HS-27A (cell line): ENCODE data around the gene ZCCHC7.
A peak's percentile ranks its signal among the peaks of the same experiment; 100 is the strongest.
"Not testable (repeated sequence)": the region's sequence is repeated elsewhere in the genome, so short reads cannot be mapped to it uniquely, and the experiment has no call there.

ENCODE experiments used
- DNase-seq: peaks from one replicate; pipeline ENCODE4 v3.0.0-alpha.2; 2012; ENCODE audit warnings: low read depth, missing footprints

The ZCCHC7 gene

DNA sequence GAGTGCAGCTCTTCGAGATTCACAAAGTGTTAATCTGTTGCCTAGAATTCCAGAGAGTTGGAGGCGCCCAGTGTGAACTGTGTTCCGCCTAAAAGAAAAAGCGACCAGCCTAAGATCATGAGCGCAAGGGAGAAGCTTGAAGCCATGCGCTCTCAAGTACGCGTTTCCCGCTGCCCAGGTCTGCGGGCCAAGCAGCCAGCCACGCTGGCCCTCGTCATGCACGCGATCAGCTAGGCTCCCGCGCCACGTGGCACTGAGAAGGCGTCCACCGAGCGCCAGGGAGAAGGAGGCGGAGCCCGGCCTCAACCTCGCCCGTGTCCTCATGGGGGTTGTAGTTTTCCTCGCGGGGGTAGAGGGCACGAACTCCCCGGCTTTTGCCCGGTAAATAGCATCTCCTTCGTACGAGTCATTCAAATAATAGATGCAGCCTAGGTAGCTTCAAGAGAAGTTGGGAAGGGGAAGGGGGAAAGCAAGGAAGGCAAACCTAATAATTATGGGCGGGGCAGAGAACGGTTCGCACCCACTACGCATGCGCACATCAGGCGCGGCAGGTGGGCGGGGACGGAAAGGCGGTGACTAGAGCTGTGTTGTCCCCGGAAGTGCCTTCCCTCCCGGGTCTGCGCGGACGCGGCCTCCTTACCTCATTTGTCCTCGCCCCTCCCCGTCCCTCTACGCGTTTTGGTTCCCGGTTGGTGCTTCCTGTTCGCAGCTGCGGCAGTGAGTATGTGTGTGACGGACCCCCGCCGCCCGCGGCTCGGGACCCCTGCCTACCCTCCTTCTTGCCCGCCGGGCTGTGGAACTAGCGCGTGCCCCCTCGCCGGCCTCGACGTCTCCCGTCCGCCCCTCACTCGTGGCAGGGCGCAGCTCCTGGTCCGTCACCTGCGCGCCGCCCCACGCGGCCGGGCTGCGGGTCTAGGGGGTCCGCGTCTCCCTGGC, at the start of gene ZCCHC7:
ZCCHC7 (plus strand) TSS at position 668 of the 936 bp plus-strand sequence.
- DNase-seq = peak; percentile 75

DNA sequence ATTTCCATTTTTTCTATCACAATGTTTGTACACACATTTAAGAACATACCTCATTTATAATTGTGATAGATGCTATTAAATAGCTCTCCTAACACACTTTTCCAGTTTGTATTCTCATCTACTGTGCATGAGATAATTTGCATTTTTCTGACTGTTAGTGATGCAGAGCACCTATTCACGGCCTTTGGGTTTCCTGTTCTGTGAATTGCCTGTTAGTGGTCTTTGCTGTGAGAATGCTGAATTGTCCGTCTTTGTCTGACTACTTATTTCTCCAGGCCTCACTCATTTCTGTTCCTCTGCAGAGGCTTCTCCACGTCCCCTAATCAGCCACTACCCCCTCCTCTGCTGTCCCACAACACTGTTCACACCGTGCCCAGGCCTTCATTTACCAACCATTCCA, 45.6 kb upstream of the ZCCHC7 start:
- not testable (repeated sequence) for DNase-seq

DNA sequence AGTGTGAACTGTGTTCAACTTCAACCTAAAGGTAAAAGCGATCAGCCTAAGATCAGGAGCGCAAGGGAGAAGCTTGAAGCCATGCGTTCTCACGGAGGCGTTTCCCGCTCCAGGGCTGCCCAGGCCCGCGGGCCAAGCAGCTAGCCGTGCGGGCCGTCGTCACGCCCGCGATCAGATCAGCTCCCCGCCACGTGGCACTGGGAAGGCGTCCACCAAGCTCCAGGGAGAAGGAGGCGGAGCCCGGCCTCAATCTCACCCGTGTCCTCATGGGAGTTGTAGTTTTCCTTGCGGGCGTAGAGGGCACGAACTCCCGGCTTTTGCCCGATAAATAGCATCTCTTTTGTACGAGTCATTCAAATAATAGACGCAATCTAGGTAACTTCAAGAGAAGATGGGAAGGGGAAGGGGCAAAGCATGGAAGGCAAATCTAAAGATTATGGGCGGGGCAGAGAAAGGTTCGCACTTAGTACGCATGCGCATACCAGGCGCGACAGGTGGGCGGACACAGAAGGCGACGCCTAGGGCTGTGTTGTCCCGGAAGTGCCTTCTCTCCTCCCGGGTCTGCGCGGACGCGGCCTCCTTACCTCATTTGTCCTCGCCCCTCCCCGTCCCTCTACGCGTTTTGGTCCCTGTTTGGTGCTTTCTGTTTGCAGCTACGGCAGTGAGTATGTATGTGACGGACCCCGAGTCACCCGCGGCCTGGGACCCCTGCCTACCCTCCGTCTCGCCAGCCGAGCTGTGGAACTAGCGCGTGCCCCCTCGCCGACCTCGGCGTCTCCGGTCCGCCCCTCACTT, 40.8 kb upstream of the ZCCHC7 start:
- peak; percentile 77 for DNase-seq

DNA sequence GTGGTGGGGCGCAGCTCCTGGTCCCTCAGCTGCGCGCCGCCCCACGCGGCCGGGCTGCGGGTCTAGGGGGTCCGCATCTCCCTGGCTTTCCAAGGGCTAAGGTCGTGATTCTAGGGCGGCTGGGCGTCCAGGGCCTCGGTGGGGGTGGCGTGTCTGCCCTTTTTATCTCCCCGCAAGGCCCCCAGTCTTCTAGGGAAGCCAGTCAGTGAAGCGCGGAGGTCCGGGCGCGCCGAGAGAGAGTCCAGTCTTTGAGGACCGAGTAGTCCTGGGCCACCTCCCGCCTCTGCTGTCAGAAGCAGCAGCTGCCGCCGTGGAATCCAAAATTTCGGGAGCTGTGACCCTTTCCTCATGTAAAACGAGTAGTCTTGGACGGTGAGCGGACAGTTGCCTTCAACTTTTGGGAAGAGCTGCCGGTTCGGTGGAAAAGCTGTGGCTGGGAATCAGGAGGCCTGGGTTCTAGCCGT, 40.2 kb upstream of the ZCCHC7 start:
- not testable (repeated sequence) for DNase-seq

DNA sequence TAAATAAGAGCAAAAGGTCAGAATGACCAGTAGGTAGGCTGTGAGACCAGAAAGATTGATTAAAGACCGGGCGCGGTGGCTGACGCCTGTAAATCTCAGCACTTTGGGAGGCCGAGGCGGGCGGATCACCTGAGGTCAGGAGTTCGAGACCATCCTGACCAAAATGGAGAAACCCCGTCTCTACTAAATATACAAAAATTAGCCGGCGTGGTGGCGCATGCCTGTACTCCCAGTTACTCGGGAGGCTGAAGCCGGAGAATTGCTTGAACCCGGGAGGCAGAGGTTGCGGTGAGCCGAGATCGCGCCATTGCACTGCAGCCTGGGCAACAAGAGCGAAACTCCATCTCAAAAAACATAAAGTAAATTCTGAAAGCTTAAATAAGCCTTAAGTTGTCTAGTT, 38.9 kb upstream of the ZCCHC7 start:
- not testable (repeated sequence) for DNase-seq

DNA sequence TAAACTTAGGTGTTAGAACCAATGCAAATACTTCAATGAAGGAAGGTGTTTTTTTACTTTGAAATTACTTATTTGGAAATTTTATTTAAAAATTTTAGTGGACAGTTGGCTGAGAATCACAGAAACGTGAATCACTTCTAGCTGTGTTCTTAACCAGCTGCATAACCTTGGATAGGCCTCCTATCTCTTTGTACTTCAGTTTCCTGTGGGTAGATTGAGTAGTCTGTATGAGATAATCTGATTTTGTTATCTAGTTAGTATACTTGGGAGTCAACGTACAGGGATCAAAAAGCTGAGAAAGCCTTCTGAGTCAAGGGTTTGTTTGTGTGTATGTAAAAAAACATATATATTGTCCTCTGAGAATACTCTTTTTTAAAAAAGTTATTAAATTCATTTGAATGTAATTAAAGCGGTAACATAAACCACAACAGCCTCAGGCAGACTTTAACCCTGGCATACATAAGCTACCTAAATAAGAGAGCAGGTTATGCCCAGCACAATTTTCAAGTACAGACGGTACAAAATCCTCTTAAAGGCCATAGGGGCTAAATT, 38.1 kb upstream of the ZCCHC7 start:
- no peak for DNase-seq

DNA sequence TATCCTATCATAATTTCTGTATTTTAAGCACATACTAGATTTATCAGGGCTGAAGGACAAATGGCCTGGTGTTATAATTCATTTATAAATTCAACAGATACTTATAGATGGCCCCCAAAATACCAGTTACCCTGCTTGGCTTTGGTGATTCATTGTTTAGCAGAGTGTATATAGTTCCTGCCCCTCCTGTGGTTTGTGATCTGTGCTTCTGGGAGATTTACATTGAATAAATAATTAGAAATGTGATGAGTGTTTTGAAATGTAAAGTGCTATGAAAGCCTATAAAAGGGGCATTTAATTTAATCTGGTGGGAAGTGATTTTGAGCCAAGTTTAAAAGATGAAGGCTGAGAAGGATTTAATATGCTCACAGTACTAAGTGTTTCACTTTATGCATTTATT, 36.7 kb upstream of the ZCCHC7 start:
- no peak for DNase-seq

DNA sequence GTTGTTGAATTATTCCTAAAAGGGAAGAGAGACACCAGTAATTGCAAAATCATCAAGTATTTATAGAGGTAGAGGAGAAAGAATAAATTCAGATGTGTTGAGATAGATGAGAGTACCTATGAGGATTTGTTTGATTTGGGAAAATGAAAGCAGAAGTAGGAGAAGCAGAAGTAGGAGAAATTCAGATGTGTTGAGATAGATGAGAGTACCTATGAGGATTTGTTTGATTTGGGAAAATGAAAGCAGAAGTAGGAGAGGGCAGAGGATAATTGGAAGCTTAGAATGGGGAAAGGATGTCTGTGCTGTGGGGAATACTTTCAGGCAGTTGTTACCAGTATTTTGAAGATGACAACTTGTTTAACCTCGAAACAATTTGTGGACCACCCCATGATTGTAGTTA, 35.1 kb upstream of the ZCCHC7 start:
- no peak for DNase-seq

DNA sequence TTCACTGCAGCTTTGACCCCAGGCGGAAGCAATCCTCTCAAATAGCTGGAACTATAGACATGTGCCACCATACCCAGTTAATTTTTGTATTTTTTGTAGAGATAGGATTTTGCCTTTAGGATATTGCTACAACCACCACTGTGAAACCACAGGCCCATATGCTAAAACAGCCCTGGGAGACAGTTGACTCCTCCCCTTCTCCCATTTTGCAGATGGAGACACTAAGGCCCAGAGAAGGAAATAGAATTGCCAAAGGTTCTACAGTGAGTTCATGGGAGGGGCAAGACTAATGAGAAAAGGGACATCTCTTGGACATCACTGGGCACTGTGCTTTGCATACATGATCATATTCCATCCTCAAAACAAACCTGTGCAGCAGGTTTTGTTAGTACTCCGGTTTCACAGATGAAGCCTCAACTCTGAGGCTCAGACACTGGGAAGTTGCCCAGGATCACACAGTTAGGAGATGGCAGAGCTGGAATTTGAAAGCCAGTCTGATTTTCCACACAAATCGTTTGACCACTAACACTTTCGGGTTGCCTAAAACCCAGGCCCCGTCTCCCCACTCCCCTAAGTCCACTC, 27.6 kb upstream of the ZCCHC7 start:
- not testable (repeated sequence) for DNase-seq

DNA sequence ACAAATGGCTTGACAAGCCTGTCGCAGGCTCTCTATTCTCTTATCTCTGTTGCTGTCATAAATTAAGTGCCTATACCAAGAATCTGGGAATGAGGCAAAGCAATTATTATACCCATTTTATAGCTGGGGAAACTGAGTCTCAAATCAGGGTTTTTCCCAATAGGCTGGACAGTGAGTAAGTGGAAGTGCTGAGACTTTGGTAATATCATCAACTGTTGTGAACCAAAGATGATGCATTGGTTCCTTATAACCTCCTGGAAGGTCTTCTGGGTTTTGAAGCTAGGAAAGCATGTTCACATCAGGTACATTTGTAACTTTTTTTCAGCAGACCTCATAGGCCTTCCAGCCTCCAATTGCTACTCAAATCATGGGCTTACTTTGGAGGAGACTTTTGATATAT, 25.6 kb upstream of the ZCCHC7 start:
- no peak for DNase-seq

DNA sequence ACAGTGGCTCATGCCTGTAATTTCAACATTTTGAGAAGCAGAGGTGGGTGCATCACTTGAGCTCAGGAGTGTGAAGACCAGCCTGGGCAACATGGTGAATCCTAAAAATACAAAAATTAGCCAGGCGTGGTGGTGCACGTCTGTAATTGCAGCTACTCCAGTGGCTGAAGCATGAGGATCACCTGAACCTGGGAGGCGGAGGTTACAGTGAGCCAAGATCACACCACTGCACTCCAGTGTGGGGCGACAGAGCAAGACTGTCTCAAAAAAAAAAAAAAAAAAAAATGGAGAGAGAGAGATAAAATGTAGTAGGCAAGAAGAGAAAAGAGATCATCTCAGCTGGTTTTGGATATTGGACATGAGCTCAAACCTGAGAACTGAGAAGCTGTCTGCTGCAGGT, 23.7 kb upstream of the ZCCHC7 start:
- DNase-seq = no peak

DNA sequence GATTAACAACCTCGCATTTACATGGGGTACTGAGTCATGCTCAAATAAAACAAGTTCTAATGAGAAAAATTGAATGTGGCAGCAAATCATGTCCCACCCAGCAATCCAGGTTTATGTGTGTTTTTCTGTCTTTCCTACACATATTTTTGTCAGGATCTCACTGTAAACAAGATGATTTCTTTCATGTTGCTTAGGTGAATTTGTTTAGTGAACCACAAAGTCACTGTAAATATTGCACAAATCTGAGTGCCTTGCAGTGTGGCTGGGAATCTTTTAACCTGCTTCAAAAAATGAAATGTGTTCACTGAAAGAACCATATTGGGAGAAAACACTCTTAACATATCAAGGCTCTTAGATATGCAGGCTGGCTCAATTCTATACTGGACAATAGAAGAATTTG, 23.1 kb upstream of the ZCCHC7 start:
- no peak for DNase-seq

DNA sequence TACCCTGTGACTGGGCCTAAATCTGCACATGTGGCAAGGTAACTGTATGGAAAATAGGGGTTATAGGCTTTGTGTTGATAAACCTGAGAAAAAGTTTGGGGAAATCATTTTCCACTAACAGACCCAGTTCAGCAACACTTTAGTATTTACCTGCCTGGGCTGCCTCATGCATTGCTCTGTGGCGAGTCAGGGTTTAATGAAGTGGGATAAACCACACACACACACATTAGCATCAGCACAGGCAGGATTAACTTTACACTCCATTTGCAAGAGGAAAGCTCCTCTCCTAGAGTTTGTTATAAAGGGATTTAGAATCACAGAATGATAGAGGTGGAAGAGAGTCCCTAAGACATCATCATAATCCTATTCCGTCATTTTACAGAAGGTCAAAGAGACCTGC, 20.0 kb upstream of the ZCCHC7 start:
- no peak for DNase-seq

DNA sequence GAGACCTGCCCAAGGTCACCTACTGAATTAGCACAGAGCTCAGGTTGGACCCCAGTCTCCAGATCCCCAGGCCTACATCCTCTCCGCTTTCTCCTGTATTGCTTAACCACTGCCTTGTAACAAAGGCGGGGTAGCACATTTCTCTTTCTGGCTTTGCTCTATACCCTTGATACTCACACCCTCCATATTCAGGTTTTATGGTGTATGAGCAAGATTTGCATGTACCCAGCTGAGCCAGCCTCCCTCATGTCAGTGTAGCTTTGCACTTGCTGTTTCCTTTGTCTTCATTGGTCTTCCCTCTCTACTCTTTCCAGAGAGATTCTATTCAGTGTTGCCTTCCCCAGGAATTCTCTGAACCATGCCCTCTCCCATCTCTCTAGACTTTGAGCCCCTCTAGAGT, 19.6 kb upstream of the ZCCHC7 start:
- no peak for DNase-seq

DNA sequence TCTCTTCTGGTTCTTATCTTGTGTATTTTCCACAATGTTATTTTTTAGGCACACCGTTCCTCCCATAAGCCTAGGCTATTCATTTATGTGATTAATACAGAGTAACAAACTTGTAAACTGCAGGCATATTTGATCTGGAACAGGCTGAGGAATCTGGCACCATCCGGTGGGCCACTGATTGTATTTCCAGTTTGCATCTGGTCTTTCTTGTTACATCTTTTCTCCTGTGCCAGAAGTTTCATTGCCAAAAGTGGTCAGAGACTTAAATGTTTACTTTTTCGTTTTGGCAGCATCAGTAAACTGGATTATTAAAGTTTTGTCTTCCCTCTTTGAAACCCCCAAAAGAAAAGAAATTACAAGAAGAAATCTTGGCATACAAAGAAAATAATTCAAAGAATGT, 17.9 kb upstream of the ZCCHC7 start:
- DNase-seq = no peak

DNA sequence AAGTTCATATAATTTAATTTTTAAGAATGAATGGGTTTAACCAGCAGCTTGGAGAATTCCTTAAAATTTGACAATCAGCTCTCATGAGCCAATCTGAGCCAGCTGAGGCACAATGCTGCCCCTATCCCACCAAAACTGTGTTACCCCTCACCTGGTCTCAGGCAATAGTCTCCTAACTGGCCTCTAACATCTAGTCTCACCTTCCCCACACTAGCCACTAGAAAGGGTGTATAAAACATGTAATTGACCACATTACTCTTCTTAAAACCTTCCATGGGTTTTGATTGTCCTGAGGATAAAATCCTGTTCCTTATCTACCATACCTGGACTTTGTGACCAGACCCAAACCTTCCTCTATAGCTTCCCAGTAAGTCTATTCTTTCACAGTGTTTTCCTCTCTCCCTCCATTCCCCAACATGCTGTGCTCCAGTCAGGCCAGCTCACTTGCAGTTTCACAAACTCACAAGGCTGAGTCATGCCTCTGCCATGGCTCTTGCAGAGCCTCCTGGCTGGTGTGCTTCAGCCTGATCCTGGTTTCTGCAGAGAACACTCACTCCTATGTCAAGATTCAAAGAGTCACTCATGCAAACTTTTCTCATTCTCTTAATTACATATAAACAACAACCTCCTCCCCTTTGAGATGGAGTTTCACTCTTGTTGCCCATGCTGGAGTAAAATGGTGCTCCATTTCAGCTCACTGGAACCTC, 16.0 kb upstream of the ZCCHC7 start:
- no peak for DNase-seq

DNA sequence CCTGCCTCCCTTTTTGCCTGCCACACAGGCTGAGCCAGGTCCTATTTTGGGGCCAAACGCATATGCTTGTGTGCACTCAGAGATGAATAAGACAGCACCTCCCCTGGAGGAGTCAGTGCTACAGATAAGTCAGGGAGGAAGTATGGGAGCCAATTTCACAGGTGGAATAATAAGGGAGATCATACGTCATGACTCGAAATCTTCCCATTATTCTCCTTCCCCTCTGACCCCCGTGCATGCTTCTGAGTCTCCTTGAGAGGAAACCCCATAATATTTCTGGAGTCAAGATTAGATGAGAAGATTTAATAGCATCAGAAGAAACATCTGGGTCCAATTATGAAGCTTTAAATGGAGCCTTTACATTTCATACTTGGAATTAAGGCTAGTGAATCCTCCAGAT, 15.1 kb upstream of the ZCCHC7 start:
- no peak for DNase-seq

DNA sequence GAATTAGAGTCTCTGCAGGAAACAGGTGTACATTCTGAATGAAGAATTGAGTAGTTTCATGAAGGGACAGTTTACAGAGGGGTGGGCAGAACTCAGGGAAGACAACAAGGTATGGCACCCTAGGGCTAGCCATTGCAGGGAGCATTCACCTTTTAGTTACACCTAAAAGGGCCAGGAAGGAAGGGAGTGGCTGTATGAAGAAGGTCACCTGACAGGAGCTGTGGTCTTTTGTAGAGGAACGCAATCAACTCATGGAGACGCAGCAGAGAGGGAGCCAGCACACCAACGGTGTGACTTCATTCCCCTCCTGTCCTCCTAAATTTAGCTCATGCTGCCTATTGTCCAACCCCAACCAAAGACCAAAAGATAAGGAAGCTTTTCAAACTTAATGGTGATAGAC, 12.7 kb upstream of the ZCCHC7 start:
- DNase-seq = no peak

DNA sequence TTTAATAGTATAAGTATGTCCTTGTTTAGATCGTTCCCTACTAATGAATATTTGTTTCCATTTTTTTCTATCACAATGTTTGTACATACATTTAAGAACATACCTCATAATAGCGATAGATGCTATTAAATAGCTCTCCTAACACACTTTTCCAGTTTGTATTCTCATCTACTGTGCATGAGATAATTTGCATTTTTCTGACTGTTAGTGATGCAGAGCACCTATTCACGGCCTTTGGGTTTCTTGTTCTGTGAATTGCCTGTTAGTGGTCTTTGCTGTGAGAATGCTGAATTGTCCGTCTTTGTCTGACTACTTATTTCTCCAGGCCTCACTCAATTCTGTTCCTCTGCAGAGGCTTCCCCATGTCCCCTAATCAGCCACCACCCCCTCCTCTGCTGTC, 5.9 kb upstream of the ZCCHC7 start:
- DNase-seq = not testable (repeated sequence)

DNA sequence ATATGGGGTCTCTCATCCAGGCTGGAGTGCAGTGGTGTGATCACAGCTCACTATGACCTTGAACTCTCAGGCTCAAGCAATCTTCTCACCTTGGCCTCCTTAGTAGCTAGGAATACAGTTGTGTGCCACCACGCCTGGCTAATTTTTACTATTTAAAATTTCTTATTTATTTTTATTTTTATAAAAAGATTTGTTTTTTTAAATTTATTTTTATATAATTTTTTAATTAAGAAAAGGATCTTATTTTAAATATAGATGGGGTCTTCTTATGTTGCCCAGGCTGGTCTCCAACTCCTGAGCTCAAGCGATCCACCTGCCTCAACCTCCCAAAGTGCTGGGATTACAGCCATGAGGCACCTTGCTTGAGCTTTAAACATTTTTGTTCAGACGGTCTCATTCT, 2.4 kb upstream of the ZCCHC7 start:
- no peak for DNase-seq

DNA sequence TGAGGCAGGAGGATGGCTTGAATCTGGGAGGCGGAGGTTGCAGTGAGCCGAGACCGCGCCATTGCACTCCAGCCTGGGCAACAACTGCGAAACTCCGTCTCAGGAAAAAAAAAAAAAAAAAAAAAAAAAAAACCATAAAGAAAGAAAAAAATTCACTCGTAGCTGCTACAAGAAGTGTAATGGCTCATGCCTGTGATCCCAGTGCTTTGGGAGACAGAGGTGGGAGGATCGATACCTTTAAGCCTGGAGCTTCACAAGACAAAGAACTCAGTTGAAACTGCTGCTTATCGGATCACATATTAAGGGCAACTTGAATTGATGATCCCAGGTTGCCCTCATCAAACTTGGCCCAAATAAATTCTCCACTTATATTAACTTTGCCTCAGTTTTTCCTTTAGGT, 1.0 kb upstream of the ZCCHC7 start:
- DNase-seq = no peak

DNA sequence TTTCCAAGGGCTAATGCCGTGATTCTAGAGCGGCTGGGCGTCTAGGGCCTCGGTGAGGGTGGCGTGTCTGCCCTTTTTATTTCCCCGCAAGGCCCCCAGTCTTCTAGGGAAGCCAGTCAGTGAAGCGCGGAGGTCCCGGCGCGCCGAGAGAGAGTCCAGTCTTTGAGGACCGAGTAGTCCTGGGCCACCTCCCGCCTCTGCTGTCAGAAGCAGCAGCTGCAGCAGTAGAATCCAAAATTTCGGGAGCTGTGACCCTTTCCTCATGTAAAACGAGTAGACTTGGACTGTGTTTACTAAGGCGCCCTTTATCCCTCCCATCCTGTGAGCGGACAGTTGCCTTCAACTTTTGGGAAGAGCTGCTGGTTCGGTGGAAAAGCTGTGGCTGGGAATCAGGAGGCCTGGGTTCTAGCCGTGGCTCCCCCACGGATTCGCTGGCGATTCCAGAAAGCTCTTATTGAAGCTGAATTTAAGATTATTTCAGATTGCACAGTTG, 515 bp downstream of the ZCCHC7 start:
- DNase-seq = not testable (repeated sequence)
